Lower lobe of right lung (tissue), 2 donors: Measurements from ENCODE around the gene SSPN. TPM values are rescaled to one million over a fixed set of nuclear protein-coding genes. Genes with fewer than 3 reads are reported as not detected.

ENCODE experiments used
- ATAC-seq, 2 donors: fragments of 200-7000 bp; cut with Tn5 transposase; one replicate each; pipeline ENCODE4 v1.9.1; 2020 to 2022; ENCODE audit warnings: mild to moderate bottlenecking in 2 of 2, moderate library complexity in 2 of 2
- DNase-seq: peaks from one replicate; pipeline ENCODE4 v3.0.0-alpha.2; 2020
- H3K27ac ChIP-seq: fragments of 200-600 bp; one replicate; pipeline ENCODE4 v1.8.0; 2022
- H3K27me3 ChIP-seq: fragments of 200-600 bp; one replicate; pipeline ENCODE4 v1.8.0; 2022; ENCODE audit warnings: low read depth
- H3K36me3 ChIP-seq: fragments of 200-600 bp; one replicate; pipeline ENCODE4 v1.8.0; 2022; ENCODE audit warnings: mild to moderate bottlenecking
- H3K4me1 ChIP-seq: fragments of 200-600 bp; one replicate; pipeline ENCODE4 v1.8.0; 2022
- H3K4me3 ChIP-seq: fragments of 200-600 bp; one replicate; pipeline ENCODE4 v1.8.0; 2022; ENCODE audit warnings: mild to moderate bottlenecking
- H3K9me3 ChIP-seq: fragments of 200-600 bp; one replicate; pipeline ENCODE4 v1.8.0; 2022
- intact Hi-C: fragments of 100-400 bp; cut with DNase I; formaldehyde crosslinking; loops from one replicate; pipeline ENCODE4 v1.11.0; 2022
- total RNA-seq: library from RNA; stranded (reverse); fragmentation: NEBNext Ultra II Directional; extraction: Animal tissue kit (Norgen Biotek cat#: 25700); gene quantifications from one replicate; pipeline ENCODE4 v1.2.1, GENCODE V29; 2021
- TF ChIP-seq, protein P1 (sequence below): fragments of 200-600 bp; IDR thresholded peaks from one replicate; pipeline ENCODE4 v1.8.0; 2022; ENCODE audit warnings: antibody characterized with exemption, mild to moderate bottlenecking
- donor health status: DM: no; HTN: yes; CAD: no; lungs with severe emphysema.

Gene SSPN
- total RNA-seq, 1 donor from 2014 or later, result 12.8 TPM

DNA sequence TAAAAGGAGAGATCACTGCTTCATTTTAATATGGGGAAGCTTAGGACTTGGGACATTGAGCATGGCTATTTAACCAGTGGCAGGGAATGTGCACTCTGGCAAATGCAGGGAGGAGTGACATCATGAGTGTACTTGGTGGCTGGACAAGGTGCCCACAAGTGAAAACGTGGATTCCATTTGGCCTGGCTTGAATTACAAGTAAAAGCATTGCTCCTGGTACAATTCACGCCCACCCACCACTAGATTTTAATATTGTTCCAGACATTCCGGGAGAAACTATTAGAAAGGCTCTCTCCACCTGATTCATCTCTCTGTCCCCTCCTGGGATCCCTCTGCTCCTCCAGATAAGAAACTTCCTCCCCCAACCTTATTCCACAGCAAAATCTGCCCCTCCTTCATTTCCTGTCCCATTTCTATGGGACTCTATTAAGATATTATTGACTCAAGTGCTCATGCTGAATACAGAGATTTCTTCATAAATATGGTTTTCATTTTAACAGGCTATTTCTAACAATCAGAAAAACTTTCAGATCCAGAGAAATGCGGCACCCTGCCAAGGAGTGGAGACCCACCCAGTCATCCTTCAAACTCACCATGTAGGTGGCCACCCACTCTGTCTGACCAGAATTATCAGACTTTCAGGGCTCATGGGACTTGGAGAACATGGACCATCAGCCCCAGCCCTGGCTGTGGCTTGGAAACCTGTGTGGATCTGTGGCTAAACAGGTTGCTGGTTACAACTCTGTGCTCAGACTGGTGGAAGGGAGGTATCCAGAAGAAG lies 43.2 kb downstream of the SSPN start:
- DNase-seq (no peak), ATAC-seq (no peak)
- Histone ChIP-seq H3K9me3 (no peaks in the 10 kb centered on the region), H3K27ac (no peak overlapping the region), H3K36me3 (no peaks in the 10 kb centered on the region), H3K4me3 (no peak overlapping the region), H3K4me1 (no peaks in the 10 kb centered on the region), H3K27me3 (no peaks in the 10 kb centered on the region)
- TF ChIP-seq, protein P1, sequence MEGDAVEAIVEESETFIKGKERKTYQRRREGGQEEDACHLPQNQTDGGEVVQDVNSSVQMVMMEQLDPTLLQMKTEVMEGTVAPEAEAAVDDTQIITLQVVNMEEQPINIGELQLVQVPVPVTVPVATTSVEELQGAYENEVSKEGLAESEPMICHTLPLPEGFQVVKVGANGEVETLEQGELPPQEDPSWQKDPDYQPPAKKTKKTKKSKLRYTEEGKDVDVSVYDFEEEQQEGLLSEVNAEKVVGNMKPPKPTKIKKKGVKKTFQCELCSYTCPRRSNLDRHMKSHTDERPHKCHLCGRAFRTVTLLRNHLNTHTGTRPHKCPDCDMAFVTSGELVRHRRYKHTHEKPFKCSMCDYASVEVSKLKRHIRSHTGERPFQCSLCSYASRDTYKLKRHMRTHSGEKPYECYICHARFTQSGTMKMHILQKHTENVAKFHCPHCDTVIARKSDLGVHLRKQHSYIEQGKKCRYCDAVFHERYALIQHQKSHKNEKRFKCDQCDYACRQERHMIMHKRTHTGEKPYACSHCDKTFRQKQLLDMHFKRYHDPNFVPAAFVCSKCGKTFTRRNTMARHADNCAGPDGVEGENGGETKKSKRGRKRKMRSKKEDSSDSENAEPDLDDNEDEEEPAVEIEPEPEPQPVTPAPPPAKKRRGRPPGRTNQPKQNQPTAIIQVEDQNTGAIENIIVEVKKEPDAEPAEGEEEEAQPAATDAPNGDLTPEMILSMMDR, result no peak
- intact Hi-C loops, result no loop called here

- Histone ChIP-seq H3K4me3 (no peak overlapping the region), H3K9me3 (no peaks in the 10 kb centered on the region), H3K27ac (no peak overlapping the region), H3K27me3 (no peaks in the 10 kb centered on the region), H3K4me1 (no peaks in the 10 kb centered on the region), H3K36me3 (no peaks in the 10 kb centered on the region)
- ATAC-seq (peak in 1 of 2 donors; percentile 52), DNase-seq (no peak)
- TF ChIP-seq, protein P1, result no peak
- intact Hi-C loops, result no loop called here
These were observed 43.9 kb downstream of the SSPN start for GRCh38 chr12:26239122-26239851.

DNA sequence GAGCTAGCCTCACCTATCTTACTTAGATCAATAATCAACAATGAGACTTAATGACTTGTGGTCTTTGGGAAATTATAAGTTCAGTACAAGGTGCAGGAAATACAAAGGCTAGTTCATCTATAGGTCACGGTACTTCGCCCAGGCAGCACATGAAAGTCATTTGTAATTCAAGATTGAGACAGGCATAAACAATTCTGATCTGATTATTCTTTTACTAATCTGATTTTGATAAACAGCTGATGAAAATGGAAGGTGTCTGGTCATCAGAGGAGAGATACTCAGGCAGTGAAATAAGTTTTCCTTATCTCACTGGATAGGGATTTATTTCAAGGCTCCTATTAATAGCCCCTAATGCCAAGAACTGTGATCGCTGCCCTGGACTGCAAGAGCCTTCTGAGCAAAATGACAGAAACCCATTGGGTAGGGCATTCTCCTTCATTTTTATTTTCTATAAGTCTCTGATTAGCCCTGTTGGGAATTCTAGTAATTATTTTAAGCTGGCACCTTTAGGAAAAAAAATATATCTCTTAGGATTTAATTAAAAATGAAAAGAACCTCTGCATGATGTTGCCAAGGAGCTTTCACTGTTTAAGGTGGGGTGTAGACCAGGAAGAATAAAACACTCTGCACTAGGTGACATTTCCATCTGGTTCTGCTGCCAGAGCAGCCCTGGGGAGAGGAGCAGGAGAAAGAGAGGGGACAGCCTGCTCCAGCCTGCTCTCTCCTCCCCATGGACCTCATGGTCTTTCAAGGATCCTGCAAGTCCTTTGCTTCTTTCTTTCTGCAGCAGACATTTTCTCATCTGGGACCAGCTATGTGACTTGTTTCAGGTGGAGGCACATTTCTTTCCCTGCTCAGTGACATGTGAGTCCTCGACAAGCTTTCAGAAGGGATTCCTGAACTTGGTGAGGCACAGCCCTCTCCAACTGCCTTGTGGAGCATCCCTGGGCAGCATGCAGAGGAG lies 44.8 kb downstream of the SSPN start:
- ATAC-seq (no peak), DNase-seq (no peak)
- Histone ChIP-seq H3K4me3 (no peak overlapping the region), H3K27ac (no peak overlapping the region), H3K36me3 (no peaks in the 10 kb centered on the region), H3K27me3 (no peaks in the 10 kb centered on the region), H3K4me1 (no peaks in the 10 kb centered on the region), H3K9me3 (no peaks in the 10 kb centered on the region)
- intact Hi-C loops, result no loop called here
- TF ChIP-seq, protein P1, result no peak

DNA sequence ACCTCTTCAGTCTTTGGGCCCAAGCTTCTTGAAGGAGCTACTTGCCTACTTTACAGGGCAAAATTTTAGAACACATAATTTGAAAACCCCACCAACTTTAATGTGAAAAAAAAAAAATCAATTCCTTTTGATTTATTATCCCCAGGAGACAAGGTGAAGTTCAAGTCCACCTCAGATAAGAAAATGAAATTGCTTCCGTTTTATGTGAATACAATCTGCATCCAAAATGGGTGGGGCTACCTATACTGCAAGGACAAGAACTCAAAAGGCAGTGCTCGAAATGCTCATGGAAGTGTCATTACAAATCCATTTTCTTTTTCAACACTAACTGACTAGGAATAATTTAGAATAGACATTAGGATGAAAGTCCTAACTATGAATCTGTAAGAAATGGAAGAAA lies 45.7 kb downstream of the SSPN start:
- Histone ChIP-seq H3K4me3 (no peak overlapping the region), H3K27me3 (no peaks in the 10 kb centered on the region), H3K27ac (no peak overlapping the region), H3K4me1 (no peaks in the 10 kb centered on the region), H3K9me3 (no peaks in the 10 kb centered on the region), H3K36me3 (no peaks in the 10 kb centered on the region)
- intact Hi-C loops, result no loop called here
- no peak for ATAC-seq
- no peak for DNase-seq
- TF ChIP-seq, protein P1, result no peak

DNA sequence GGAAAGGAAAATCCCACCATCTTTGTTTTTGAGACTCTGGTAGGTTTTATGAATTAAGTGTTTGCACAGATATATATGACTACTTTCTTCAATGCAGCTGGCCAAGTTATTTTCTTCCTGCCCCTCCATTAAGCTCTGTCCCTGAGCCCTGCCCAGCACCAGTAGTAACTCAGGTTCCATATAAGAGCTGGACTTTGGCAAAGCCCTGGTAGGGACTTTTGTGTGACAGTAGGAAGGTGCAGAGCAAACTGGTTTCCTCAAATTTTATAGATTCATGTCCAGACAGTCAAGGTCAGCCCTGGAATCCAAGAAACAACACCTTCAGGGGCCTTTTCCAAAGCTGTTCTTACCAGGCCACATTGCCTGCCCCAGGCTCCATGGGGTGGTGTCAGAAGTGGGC lies 47.3 kb downstream of the SSPN start:
- no peaks in the 10 kb centered on the region for H3K36me3 ChIP-seq
- no peaks in the 10 kb centered on the region for H3K27me3 ChIP-seq
- intact Hi-C loops, result no loop called here
- H3K9me3 ChIP-seq, result no peaks in the 10 kb centered on the region
- no peaks in the 10 kb centered on the region for H3K4me1 ChIP-seq
- no peak overlapping the region for H3K27ac ChIP-seq
- H3K4me3 ChIP-seq, result no peak overlapping the region
- ATAC-seq (no peak), DNase-seq (no peak)
- TF ChIP-seq, protein P1, result no peak
